ENCODE data around the gene RAB11B.
"Not testable (repeated sequence)": the region's sequence is repeated elsewhere in the genome, so short reads cannot be mapped to it uniquely, and the experiment has no call there.

The RAB11B gene

GRCh38 chr19:8370176-8371010 lies 19.8 kb upstream of the RAB11B start:
- Histone ChIP-seq H3K27ac (no peak overlapping the region), H3K36me3 (no peaks in the 10 kb centered on the region; the same call in 1 of the 2 replicates), H3K27me3 (ENCODE audit: insufficient read depth, low read depth, severe bottlenecking) (no peaks in the 10 kb centered on the region), H3K9me3 (ENCODE audit: severe bottlenecking) (no peaks in the 10 kb centered on the region), H3K4me3 (ENCODE audit: low read depth, low read length) (no peak overlapping the region)
- DNase-seq: no peak
- TF ChIP-seq CTCF (IDR thresholded peaks at IDR 0.05; ENCODE audit: low read depth, low read length): no peak

- no peaks in the 10 kb centered on the region for H3K9me3 ChIP-seq (ENCODE audit: severe bottlenecking)
- no peak for DNase-seq
- H3K27me3 ChIP-seq (ENCODE audit: insufficient read depth, low read depth, severe bottlenecking): no peaks in the 10 kb centered on the region
- TF ChIP-seq CTCF (IDR thresholded peaks at IDR 0.05; ENCODE audit: low read depth, low read length): no peak
- H3K4me3 ChIP-seq (ENCODE audit: low read depth, low read length): no peak overlapping the region
- no peaks in the 10 kb centered on the region; the same call in 1 of the 2 replicates for H3K36me3 ChIP-seq
- no peak overlapping the region for H3K27ac ChIP-seq
Observed at GRCh38 chr19:8371011-8371804, 19.0 kb upstream of the RAB11B start.

- Histone ChIP-seq H3K27ac (no peak overlapping the region), H3K27me3 (ENCODE audit: insufficient read depth, low read depth, severe bottlenecking) (no peaks in the 10 kb centered on the region), H3K4me3 (ENCODE audit: low read depth, low read length) (no peak overlapping the region), H3K9me3 (ENCODE audit: severe bottlenecking) (no peaks in the 10 kb centered on the region), H3K36me3 (no peaks in the 10 kb centered on the region; the same call in 1 of the 2 replicates)
- no peak for TF ChIP-seq CTCF (IDR thresholded peaks at IDR 0.05; ENCODE audit: low read depth, low read length)
- DNase-seq: no peak
Observed at GRCh38 chr19:8373867-8374813, 16.0 kb upstream of the RAB11B start.

GRCh38 chr19:8375766-8376165 lies 14.4 kb upstream of the RAB11B start:
- H3K36me3 ChIP-seq; H3K27me3 ChIP-seq (ENCODE audit: insufficient read depth, low read depth, severe bottlenecking); DNase-seq; H3K9me3 ChIP-seq (ENCODE audit: severe bottlenecking); H3K4me3 ChIP-seq (ENCODE audit: low read depth, low read length); H3K27ac ChIP-seq: not testable (repeated sequence)

GRCh38 chr19:8376373-8376974 lies 13.7 kb upstream of the RAB11B start:
- H3K27ac ChIP-seq; H3K9me3 ChIP-seq (ENCODE audit: severe bottlenecking); H3K27me3 ChIP-seq (ENCODE audit: insufficient read depth, low read depth, severe bottlenecking); DNase-seq; H3K4me3 ChIP-seq (ENCODE audit: low read depth, low read length); H3K36me3 ChIP-seq: not testable (repeated sequence)

- Histone ChIP-seq H3K9me3 (ENCODE audit: severe bottlenecking) (peaks cover 2% of the 10 kb centered on the region), H3K4me3 (ENCODE audit: low read depth, low read length) (no peak overlapping the region), H3K27me3 (ENCODE audit: insufficient read depth, low read depth, severe bottlenecking) (no peaks in the 10 kb centered on the region), H3K36me3 (no peaks in the 10 kb centered on the region; the same call in 1 of the 2 replicates), H3K27ac (no peak overlapping the region)
- DNase-seq: no peak
- no peak for TF ChIP-seq CTCF (IDR thresholded peaks at IDR 0.05; ENCODE audit: low read depth, low read length)
Observed at GRCh38 chr19:8377598-8377997, 12.6 kb upstream of the RAB11B start.

- not testable (repeated sequence) for H3K9me3 ChIP-seq (ENCODE audit: severe bottlenecking); H3K36me3 ChIP-seq; DNase-seq; H3K4me3 ChIP-seq (ENCODE audit: low read depth, low read length); H3K27ac ChIP-seq; H3K27me3 ChIP-seq (ENCODE audit: insufficient read depth, low read depth, severe bottlenecking)
Observed at GRCh38 chr19:8379156-8379891, 10.8 kb upstream of the RAB11B start.

GRCh38 chr19:8384569-8384968 lies 5.6 kb upstream of the RAB11B start:
- H3K36me3 ChIP-seq; H3K27ac ChIP-seq; H3K9me3 ChIP-seq (ENCODE audit: severe bottlenecking); DNase-seq; H3K27me3 ChIP-seq (ENCODE audit: insufficient read depth, low read depth, severe bottlenecking); H3K4me3 ChIP-seq (ENCODE audit: low read depth, low read length): not testable (repeated sequence)

Data from WERI-Rb-1 (cell line).